HFFc6 (cell line): ENCODE data around the gene IRF5. TPM values are rescaled to one million over a fixed set of nuclear protein-coding genes. Genes with fewer than 3 reads are reported as not detected.

Experiments
- DNase-seq: peaks from one replicate; pipeline ENCODE4 v3.0.0-alpha.2; 2018
- H3K27ac Mint-ChIP-seq: 2 replicates; pipeline ENCODE4 v1.8.0; 2020; ENCODE audit warnings: mild to moderate bottlenecking, mixed read lengths
- H3K27me3 Mint-ChIP-seq: 2 replicates; pipeline ENCODE4 v1.8.0; 2021; ENCODE audit warnings: mild to moderate bottlenecking, moderate library complexity, mixed read lengths; ENCODE audit not compliant: insufficient read depth
- H3K36me3 Mint-ChIP-seq: 2 replicates; pipeline ENCODE4 v1.8.0; 2021; ENCODE audit warnings: low read depth, mixed read lengths
- H3K4me1 Mint-ChIP-seq: 2 replicates; pipeline ENCODE4 v1.8.0; 2020; ENCODE audit warnings: low read depth, mixed read lengths
- H3K4me3 Mint-ChIP-seq: 2 replicates; pipeline ENCODE4 v1.8.0; 2020; ENCODE audit warnings: mild to moderate bottlenecking, moderate library complexity, mixed read lengths
- H3K9me3 Mint-ChIP-seq: 2 replicates; pipeline ENCODE4 v1.8.0; 2020; ENCODE audit warnings: mild to moderate bottlenecking, mixed read lengths
- CTCF ChIP-seq: fragments of 200-600 bp; sonication (generic); IDR thresholded peaks from 2 replicates; pipeline ENCODE4 v1.5.0; 2021; ENCODE audit warnings: antibody characterized with exemption, mild to moderate bottlenecking
- total RNA-seq, 6 experiments: library from RNA; stranded (reverse); fragmentation: NEBNext Ultra II Directional; extraction: Animal tissue kit (Norgen Biotek cat#: 25700); gene quantifications; 2 replicates in 1 of 6; 3 replicates in 5 of 6; pipeline ENCODE4 v1.2.3, GENCODE V29; 2021

The IRF5 gene
- total RNA-seq, 6 experiments from 2014 or later = 0.09 TPM; not detected in 5

GRCh38 chr7:128936798-128937197 lies 929 bp upstream of the IRF5 start:
- DNase-seq = no peak
- peaks cover 6% of the 10 kb centered on the region for H3K4me1 Mint-ChIP-seq
- H3K27ac Mint-ChIP-seq = no peak overlapping the region
- H3K4me3 Mint-ChIP-seq = peak overlapping the region; percentile 1; the same call in 1 of the 2 replicates
- H3K9me3 Mint-ChIP-seq = no peaks in the 10 kb centered on the region
- no peaks in the 10 kb centered on the region for H3K36me3 Mint-ChIP-seq
- peaks cover 55% of the 10 kb centered on the region for H3K27me3 Mint-ChIP-seq
- TF ChIP-seq CTCF = no peak

- H3K27me3 Mint-ChIP-seq = peaks cover 53% of the 10 kb centered on the region
- H3K9me3 Mint-ChIP-seq = no peaks in the 10 kb centered on the region
- H3K36me3 Mint-ChIP-seq = no peaks in the 10 kb centered on the region
- peak overlapping the region; percentile 1; the same call in 1 of the 2 replicates for H3K4me3 Mint-ChIP-seq
- DNase-seq = no peak
- H3K4me1 Mint-ChIP-seq = peaks cover 6% of the 10 kb centered on the region
- TF ChIP-seq CTCF = no peak
- no peak overlapping the region for H3K27ac Mint-ChIP-seq
Measured at GRCh38 chr7:128937271-128937646, 468 bp upstream of the IRF5 start.

- H3K4me1 Mint-ChIP-seq = peaks cover 6% of the 10 kb centered on the region
- no peak for TF ChIP-seq CTCF
- no peaks in the 10 kb centered on the region for H3K9me3 Mint-ChIP-seq
- peak overlapping the region; percentile 80 for H3K4me3 Mint-ChIP-seq
- DNase-seq = no peak
- no peaks in the 10 kb centered on the region for H3K36me3 Mint-ChIP-seq
- H3K27ac Mint-ChIP-seq = no peak overlapping the region
- H3K27me3 Mint-ChIP-seq = peaks cover 44% of the 10 kb centered on the region
Measured at GRCh38 chr7:128938544-128939074, 882 bp downstream of the IRF5 start.

GRCh38 chr7:128939075-128939860 lies 1.5 kb downstream of the IRF5 start:
- Mint-ChIP-seq H3K4me3 (no peak overlapping the region), H3K4me1 (peaks cover 6% of the 10 kb centered on the region)

GRCh38 chr7:128939861-128940410 lies 2.2 kb downstream of the IRF5 start:
- peaks cover 40% of the 10 kb centered on the region for H3K27me3 Mint-ChIP-seq
- no peak for TF ChIP-seq CTCF
- H3K27ac Mint-ChIP-seq = no peak overlapping the region
- no peaks in the 10 kb centered on the region for H3K36me3 Mint-ChIP-seq
- DNase-seq = no peak
- H3K4me1 Mint-ChIP-seq = peaks cover 6% of the 10 kb centered on the region
- no peaks in the 10 kb centered on the region for H3K9me3 Mint-ChIP-seq
- H3K4me3 Mint-ChIP-seq = no peak overlapping the region

More at GRCh38 chr7:128939075-128939860, 1.5 kb downstream of the IRF5 start:
- no peaks in the 10 kb centered on the region for H3K36me3 Mint-ChIP-seq
- no peak for DNase-seq
- no peak overlapping the region for H3K27ac Mint-ChIP-seq
- no peaks in the 10 kb centered on the region for H3K9me3 Mint-ChIP-seq
- peaks cover 42% of the 10 kb centered on the region for H3K27me3 Mint-ChIP-seq
- TF ChIP-seq CTCF = no peak
